ENCODE results near the gene STK17B.

- TF ChIP-seq POLR2A (IDR thresholded peaks at IDR 0.05; ENCODE audit: low read depth, low read length), result no peak
- no peak for TF ChIP-seq POLR2AphosphoS5 (IDR thresholded peaks at IDR 0.05; ENCODE audit: low read depth, low read length)
Observed at GRCh38 chr2:196165016-196165415, 6.4 kb downstream of the STK17B start.
